ENCODE data around the gene ZCCHC8.
A peak's percentile ranks its signal among the peaks of the same experiment; 100 is the strongest.
"Not testable (repeated sequence)": the region's sequence is repeated elsewhere in the genome, so short reads cannot be mapped to it uniquely, and the experiment has no call there.

ZCCHC8 gene
- total RNA-seq = 18.8 to 38.7 (median 30.4) reads per million in 18 experiments

GRCh38 chr12:122500685-122501488 is at the start of gene ZCCHC8:
Gene ZCCHC8, minus strand, starts transcription at chr12:122500932. Its CDS starts 92 bp downstream, at chr12:122500840.
- DNase-seq = peak; percentile 99

- DNase-seq = no peak
These were observed 46.6 kb upstream of the ZCCHC8 start for GRCh38 chr12:122547330-122547729.

- no peak for DNase-seq
These were observed 45.1 kb upstream of the ZCCHC8 start for GRCh38 chr12:122545855-122546254.

- DNase-seq = no peak
These were observed 43.8 kb upstream of the ZCCHC8 start for GRCh38 chr12:122544537-122544936.

- DNase-seq = no peak
These were observed 37.8 kb upstream of the ZCCHC8 start for GRCh38 chr12:122538496-122538895.

GRCh38 chr12:122537021-122537420 is 36.3 kb upstream of the ZCCHC8 start:
- no peak for DNase-seq

GRCh38 chr12:122533856-122534255 is 33.1 kb upstream of the ZCCHC8 start:
- DNase-seq = peak in 1 of 2 donors; percentile 3

- DNase-seq = no peak
These were observed 28.3 kb upstream of the ZCCHC8 start for GRCh38 chr12:122528992-122529391.

- no peak for DNase-seq
These were observed 27.9 kb upstream of the ZCCHC8 start for GRCh38 chr12:122528582-122528981.

- peak; percentile 60 to 79 for DNase-seq
These were observed 26.8 kb upstream of the ZCCHC8 start for GRCh38 chr12:122527478-122527944.

GRCh38 chr12:122526683-122527477 is 26.1 kb upstream of the ZCCHC8 start, which contains the start of the genes KNTC1 and RSRC2:
Gene KNTC1, plus strand, starts transcription at chr12:122527249. Its CDS starts 2,815 bp downstream, at chr12:122530064.
Gene RSRC2, minus strand, starts transcription at chr12:122526936. Its CDS starts 83 bp downstream, at chr12:122526853.
- peak; percentile 99 to 100 for DNase-seq

GRCh38 chr12:122523846-122524718 is 23.4 kb upstream of the ZCCHC8 start:
- DNase-seq = no peak

- DNase-seq = no peak
These were observed 22.5 kb upstream of the ZCCHC8 start for GRCh38 chr12:122523280-122523679.

GRCh38 chr12:122520676-122521075 is 19.9 kb upstream of the ZCCHC8 start:
- DNase-seq = no peak

GRCh38 chr12:122519418-122519817 is 18.7 kb upstream of the ZCCHC8 start:
- DNase-seq = no peak

- DNase-seq = no peak
These were observed 18.2 kb upstream of the ZCCHC8 start for GRCh38 chr12:122518908-122519307.

- no peak for DNase-seq
These were observed 17.1 kb upstream of the ZCCHC8 start for GRCh38 chr12:122517877-122518276.

- DNase-seq = no peak
These were observed 16.0 kb upstream of the ZCCHC8 start for GRCh38 chr12:122516544-122517361.

- DNase-seq = no peak
These were observed 14.5 kb upstream of the ZCCHC8 start for GRCh38 chr12:122515275-122515674.

- DNase-seq = no peak
These were observed 12.9 kb upstream of the ZCCHC8 start for GRCh38 chr12:122513660-122514059.

GRCh38 chr12:122513028-122513427 is 12.3 kb upstream of the ZCCHC8 start:
- not testable (repeated sequence) for DNase-seq

Measured in inflammatory macrophage (primary cell).